ENCODE data around the gene DNAJC7.
"Not testable (repeated sequence)": the region's sequence is repeated elsewhere in the genome, so short reads cannot be mapped to it uniquely, and the experiment has no call there.

DNAJC7 gene

DNA sequence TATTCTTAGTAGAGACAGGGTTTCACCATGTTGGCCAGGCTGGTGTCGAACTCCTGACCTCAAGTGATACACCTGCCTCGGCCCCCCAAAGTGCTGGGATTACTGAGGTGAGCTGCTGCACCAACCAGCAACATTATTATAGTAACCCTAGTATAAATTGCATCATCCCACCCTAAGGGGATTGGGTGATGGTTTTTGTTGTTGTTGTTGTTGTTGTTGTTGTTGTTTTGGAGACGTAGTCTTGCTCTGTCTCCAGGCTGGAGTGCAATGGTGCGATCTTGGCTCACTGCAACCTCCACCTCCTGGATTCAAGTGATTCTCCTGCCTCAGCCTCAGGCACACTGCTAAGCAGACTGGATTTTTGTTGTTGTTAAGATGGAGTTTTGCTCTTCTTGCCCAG lies 85.5 kb downstream of the DNAJC7 start:
- not testable (repeated sequence) for DNase-seq (ENCODE audit: extremely low spot score, insufficient read length, low read depth); FAIRE-seq

DNA sequence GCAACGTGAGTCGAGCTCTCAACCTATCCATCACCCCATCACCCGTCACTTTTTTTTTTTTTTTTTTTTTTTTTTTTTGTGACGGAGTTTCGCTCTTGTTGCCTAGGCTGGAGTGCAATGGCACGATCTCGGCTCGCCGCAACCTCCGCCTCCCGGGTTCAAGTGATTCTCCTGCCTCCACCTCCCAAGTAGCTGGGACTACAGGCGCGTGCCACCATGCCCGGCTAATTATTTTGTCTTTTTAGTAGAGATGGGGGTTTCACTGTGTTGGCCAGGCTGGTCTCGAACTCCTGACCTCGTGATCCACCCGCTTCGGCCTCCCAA lies 86.4 kb downstream of the DNAJC7 start:
- DNase-seq (ENCODE audit: extremely low spot score, insufficient read length, low read depth); FAIRE-seq: not testable (repeated sequence)

DNA sequence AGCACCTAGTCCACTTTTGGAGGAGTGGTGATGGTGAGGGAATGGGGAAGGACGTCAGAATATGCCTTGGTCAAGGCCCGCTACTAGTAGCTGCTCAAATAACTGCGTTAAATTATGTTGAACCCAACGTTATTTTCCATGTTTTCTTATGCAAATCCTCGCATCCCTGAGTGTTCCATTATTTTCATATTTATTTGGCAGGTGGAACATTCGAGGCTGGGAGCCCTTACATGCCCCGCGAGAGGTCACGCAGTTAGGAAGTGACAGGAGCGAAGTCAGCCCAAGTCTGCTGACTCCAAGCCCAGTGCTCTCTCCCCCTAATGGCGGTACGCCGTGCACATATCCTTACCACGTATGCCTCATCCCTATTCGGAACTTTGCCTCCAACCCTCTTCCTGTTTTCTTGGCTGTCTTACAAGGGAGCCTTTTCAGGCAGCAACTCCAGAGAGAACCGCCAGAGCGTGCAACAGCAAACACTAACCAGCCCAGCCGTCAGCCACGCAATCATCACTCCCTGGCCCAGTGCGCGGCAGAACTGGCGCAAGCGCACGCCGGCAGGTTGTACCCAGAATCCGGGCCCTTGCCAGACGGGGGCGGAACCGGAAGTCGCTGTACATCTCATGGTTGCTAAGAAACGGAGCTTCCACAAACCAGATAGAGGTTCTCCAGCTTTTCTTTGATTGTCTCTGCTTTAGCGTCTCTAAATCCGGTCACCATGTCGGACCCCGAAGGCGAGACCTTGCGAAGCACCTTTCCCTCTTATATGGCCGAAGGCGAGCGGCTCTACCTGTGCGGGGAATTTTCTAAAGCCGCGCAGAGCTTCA lies 87.0 kb downstream of the DNAJC7 start, which contains the start of gene ODAD4:
TSS of gene ODAD4 (plus strand) at position 609 of the 824 bp plus-strand sequence. CDS start at position 716, 107 bp downstream.
- DNase-seq (ENCODE audit: extremely low spot score, insufficient read length, low read depth) (peak; percentile 90), FAIRE-seq (peak; percentile 91)

DNA sequence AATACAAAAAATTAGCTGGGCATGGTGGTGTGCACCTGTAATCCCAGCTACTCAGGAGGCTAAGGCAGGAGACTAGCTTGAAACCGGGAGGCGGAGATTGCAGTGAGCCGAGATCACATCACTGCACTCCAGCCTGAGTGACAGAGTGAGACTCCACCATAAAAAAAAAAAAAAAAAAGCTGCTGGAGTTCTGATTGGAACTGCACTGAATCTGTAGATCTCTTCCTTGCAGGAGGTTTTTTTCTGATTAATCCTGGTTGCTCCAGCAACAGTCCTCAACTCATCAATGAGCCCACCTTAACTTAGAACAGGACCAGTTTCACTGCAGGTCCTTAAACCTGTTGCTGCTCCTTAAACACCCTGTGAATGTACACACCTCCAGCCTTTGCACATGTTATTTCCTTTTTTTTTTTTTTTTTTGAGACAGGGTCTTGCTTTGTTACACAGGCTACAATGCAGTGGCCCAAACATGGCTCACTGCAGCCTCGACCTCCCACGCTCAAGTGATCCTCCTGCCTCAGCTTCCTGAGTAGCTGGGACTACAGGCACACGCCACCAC lies 88.5 kb downstream of the DNAJC7 start:
- FAIRE-seq = no peak
- DNase-seq (ENCODE audit: extremely low spot score, insufficient read length, low read depth) = no peak

Measured in GM18507 (cell line).